ENCODE data around the gene PDSS2.

GRCh38 chr6:107419733-107420132 lies 39.6 kb downstream of the PDSS2 start:
- TF ChIP-seq POLR2AphosphoS5 (IDR thresholded peaks at IDR 0.05; ENCODE audit: low read depth, low read length), result no peak
- TF ChIP-seq POLR2A (IDR thresholded peaks at IDR 0.05; ENCODE audit: low read depth, low read length), result no peak
- no peak for TF ChIP-seq SPI1 (IDR thresholded peaks at IDR 0.05; ENCODE audit: low read depth, low read length)

All from GM12891 (cell line).